ENCODE measurements around the gene CNTN4. TPM values are rescaled to one million over a fixed set of nuclear protein-coding genes. Genes with fewer than 3 reads are reported as not detected.

Gene CNTN4
- total RNA-seq, 2 donors from 2014 or later: 13.0 to 50.1 TPM

- WGBS, 2 donors: 73 to 74% methylated on average over 7 of the region's 7 CpGs
- H3K36me3 ChIP-seq (replicated peaks in 1 of 2; ENCODE audit: insufficient read depth in 1 of 2, low read depth in 2 of 2): no peaks in the 10 kb centered on the region
- no peak overlapping the region for H3K27ac ChIP-seq
- ATAC-seq (no peak), DNase-seq (no peak)
- no peak overlapping the region for H3K4me3 ChIP-seq
- H3K27me3 ChIP-seq: no peaks in the 10 kb centered on the region
- TF ChIP-seq CTCF (IDR thresholded peaks at IDR 0.05) (no peak), POLR2A (IDR thresholded peaks at IDR 0.05) (no peak)
- peaks cover under 1% of the 10 kb centered on the region for H3K4me1 ChIP-seq
- no peaks in the 10 kb centered on the region for H3K9me3 ChIP-seq
- intact Hi-C loops (cut with DNase I): no loop called here
Observed at GRCh38 chr3:3020209-3020608, 921.5 kb downstream of the CNTN4 start.

- Histone ChIP-seq H3K4me3 (no peak overlapping the region), H3K36me3 (replicated peaks in 1 of 2; ENCODE audit: insufficient read depth in 1 of 2, low read depth in 2 of 2) (no peaks in the 10 kb centered on the region), H3K4me1 (no peaks in the 10 kb centered on the region), H3K27me3 (no peaks in the 10 kb centered on the region), H3K9me3 (no peaks in the 10 kb centered on the region), H3K27ac (no peak overlapping the region)
- intact Hi-C loops (cut with DNase I): no loop called here
- 16 to 17% methylated on average over 7 of the region's 7 CpGs for WGBS, 2 donors
- DNase-seq: no peak
- TF ChIP-seq POLR2A (IDR thresholded peaks at IDR 0.05) (no peak), CTCF (IDR thresholded peaks at IDR 0.05) (no peak)
- no peak for ATAC-seq
Observed at GRCh38 chr3:3023111-3023745, 924.6 kb downstream of the CNTN4 start.

- Histone ChIP-seq H3K36me3 (replicated peaks in 1 of 2; ENCODE audit: insufficient read depth in 1 of 2, low read depth in 2 of 2) (no peaks in the 10 kb centered on the region), H3K4me3 (no peak overlapping the region), H3K27me3 (no peaks in the 10 kb centered on the region), H3K9me3 (no peaks in the 10 kb centered on the region), H3K4me1 (no peaks in the 10 kb centered on the region), H3K27ac (no peak overlapping the region)
- ATAC-seq: no peak
- TF ChIP-seq CTCF (IDR thresholded peaks at IDR 0.05): no peak
- TF ChIP-seq POLR2A (IDR thresholded peaks at IDR 0.05): no peak
- DNase-seq: no peak
- 53 to 71% methylated on average over 5 of the region's 5 CpGs for WGBS, 2 donors
- intact Hi-C loops (cut with DNase I): no loop called here
Observed at GRCh38 chr3:3027976-3028567, 929.4 kb downstream of the CNTN4 start.

GRCh38 chr3:3031326-3031725 lies 932.7 kb downstream of the CNTN4 start:
- no peak overlapping the region for H3K27ac ChIP-seq
- no peaks in the 10 kb centered on the region for H3K36me3 ChIP-seq (replicated peaks in 1 of 2; ENCODE audit: insufficient read depth in 1 of 2, low read depth in 2 of 2)
- intact Hi-C loops (cut with DNase I): no loop called here
- no peak for TF ChIP-seq CTCF (IDR thresholded peaks at IDR 0.05)
- TF ChIP-seq POLR2A (IDR thresholded peaks at IDR 0.05): no peak
- no peak overlapping the region for H3K4me3 ChIP-seq
- DNase-seq (no peak), ATAC-seq (no peak)
- no peaks in the 10 kb centered on the region for H3K27me3 ChIP-seq
- no peaks in the 10 kb centered on the region for H3K9me3 ChIP-seq
- WGBS, 2 donors: 48 to 51% methylated on average over 4 of the region's 4 CpGs
- H3K4me1 ChIP-seq: no peaks in the 10 kb centered on the region

GRCh38 chr3:3037156-3037555 lies 938.5 kb downstream of the CNTN4 start:
- no peaks in the 10 kb centered on the region for H3K27me3 ChIP-seq
- H3K36me3 ChIP-seq (replicated peaks in 1 of 2; ENCODE audit: insufficient read depth in 1 of 2, low read depth in 2 of 2): no peaks in the 10 kb centered on the region
- no peak overlapping the region for H3K27ac ChIP-seq
- H3K4me1 ChIP-seq: no peaks in the 10 kb centered on the region
- ATAC-seq (no peak), DNase-seq (no peak)
- no peaks in the 10 kb centered on the region for H3K9me3 ChIP-seq
- TF ChIP-seq CTCF (IDR thresholded peaks at IDR 0.05): no peak
- no peak for TF ChIP-seq POLR2A (IDR thresholded peaks at IDR 0.05)
- intact Hi-C loops (cut with DNase I): no loop called here
- 79 to 80% methylated on average over 13 of the region's 13 CpGs for WGBS, 2 donors
- H3K4me3 ChIP-seq: no peak overlapping the region

Measured in body of pancreas (tissue), 4 donors.